GM12878 (cell line): ENCODE results near the gene MCF2L2. TPM values are rescaled to one million over a fixed set of nuclear protein-coding genes. Genes with fewer than 3 reads are reported as not detected.

ENCODE experiments used
- BCL3 ChIP-seq: IDR thresholded peaks from 2 replicates; pipeline ENCODE4 v1.6.1; 2011; ENCODE audit warnings: borderline replicate concordance, low read depth, mild to moderate bottlenecking, moderate library complexity, low read length; ENCODE audit not compliant: insufficient read depth, poor library complexity, severe bottlenecking
- PRDM15 ChIP-seq: fragments of 450-650 bp; formaldehyde crosslinking; IDR thresholded peaks from 2 replicates; pipeline ENCODE4 v1.4.0; 2020; ENCODE audit warnings: mild to moderate bottlenecking, moderate library complexity
- REST ChIP-seq: IDR thresholded peaks from 2 replicates; pipeline ENCODE4 v1.6.1; 2012; ENCODE audit warnings: mild to moderate bottlenecking, low read depth, low read length
- ZBTB40 ChIP-seq: fragments of 450-650 bp; IDR thresholded peaks from 2 replicates; pipeline ENCODE4 v1.6.1; 2016; ENCODE audit warnings: mild to moderate bottlenecking, moderate library complexity, borderline replicate concordance
- polyA plus RNA-seq, 11 experiments: library from polyadenylated mRNA; depleted of rRNA in 4 of 11; unstranded in 6 of 11; stranded (reverse) in 5 of 11; fragments of >200 nt; fragmentation: Nextera tagmentation in 4 of 11; fragmentation: Illumina TruSeq in 1 of 11; extraction: Ambion mirVana in 4 of 11; extraction: Trizol in 1 of 11; gene quantifications; 1 replicate in 1 of 11; 2 replicates in 10 of 11; pipeline versions ENCODE4 v1.2.1 to v1.2.3, GENCODE V29; 2011 to 2016; ENCODE audit warnings: inconsistent platforms in 2 of 11, missing spikeins in 2 of 11, low read depth in 1 of 11
- total RNA-seq, 4 experiments: library from RNA; depleted of rRNA in 3 of 4; stranded (reverse); fragments of >200 nt in 3 of 4; fragmentation: Illumina TruSeq in 1 of 4; extraction: Trizol in 1 of 4; gene quantifications; 2 replicates each; pipeline versions ENCODE4 v1.2.1 to v1.2.3, GENCODE V29; 2013 to 2021

Gene MCF2L2
- total and polyA plus RNA-seq, 10 of the 15 experiments (the other 5 are each of a cell fraction or from before 2014, with no cell fraction given), result 0.37 to 2.8 (median 1.4) TPM

- TF ChIP-seq BCL3 (no peak), PRDM15 (no peak), REST (no peak), ZBTB40 (no peak)
These were observed 47.2 kb downstream of the MCF2L2 start (continued) for GRCh38 chr3:183381179-183381578.
